SK-N-DZ (cell line): ENCODE results near the gene CTTN.

Experiments used
- DNase-seq: peaks from one replicate; pipeline ENCODE4 v3.0.0-alpha.2; 2015; ENCODE audit warnings: low spot score

The CTTN gene

DNA sequence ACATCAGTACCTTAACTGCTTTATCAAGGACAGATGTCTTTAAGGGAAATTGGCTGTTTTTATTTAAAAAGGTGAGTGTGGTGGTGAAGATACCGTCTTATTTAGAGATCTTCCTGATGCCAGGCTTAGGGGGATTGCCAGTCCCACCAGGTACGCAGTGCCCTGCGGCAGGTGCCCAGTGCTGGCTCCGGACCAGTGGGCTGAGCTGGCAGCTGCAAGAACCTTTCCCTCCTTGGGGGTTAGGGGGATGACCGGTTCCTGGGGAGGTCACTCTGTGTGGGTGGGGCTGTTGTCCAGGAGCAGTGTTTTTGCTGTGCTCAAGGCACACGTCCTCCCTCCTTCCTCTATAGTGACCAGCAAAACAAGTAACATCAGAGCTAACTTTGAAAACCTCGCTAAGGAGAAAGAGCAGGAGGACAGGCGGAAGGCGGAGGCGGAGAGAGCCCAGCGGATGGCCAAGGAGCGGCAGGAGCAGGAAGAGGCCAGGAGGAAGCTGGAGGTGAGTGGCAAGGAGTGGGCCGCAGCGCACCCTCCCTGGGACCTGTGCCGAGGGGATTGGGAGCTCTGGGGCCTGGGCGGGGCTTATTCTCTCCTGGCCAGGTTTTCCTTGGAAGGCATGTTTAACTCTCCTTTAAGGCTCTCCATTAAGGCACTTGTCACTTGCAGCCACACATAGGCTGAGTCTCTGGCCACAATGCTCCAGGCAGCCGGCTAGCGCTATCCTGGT is 30.5 kb downstream of the CTTN start:
- no peak for DNase-seq

DNA sequence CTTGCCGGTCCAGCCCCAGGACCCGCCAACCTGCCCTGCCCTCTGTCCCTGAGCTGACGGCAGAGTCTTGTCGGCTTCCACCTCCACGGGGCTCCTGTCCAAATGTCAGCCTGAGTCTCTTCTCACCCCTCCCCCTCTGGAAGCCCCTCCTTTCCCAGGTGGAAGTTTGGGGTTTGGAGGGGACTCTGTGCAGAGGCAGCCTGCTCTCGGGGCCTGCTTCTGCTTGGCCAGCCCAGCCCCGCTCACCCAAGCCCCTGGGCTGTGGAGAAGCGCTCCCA is 31.0 kb downstream of the CTTN start:
- DNase-seq = no peak

DNA sequence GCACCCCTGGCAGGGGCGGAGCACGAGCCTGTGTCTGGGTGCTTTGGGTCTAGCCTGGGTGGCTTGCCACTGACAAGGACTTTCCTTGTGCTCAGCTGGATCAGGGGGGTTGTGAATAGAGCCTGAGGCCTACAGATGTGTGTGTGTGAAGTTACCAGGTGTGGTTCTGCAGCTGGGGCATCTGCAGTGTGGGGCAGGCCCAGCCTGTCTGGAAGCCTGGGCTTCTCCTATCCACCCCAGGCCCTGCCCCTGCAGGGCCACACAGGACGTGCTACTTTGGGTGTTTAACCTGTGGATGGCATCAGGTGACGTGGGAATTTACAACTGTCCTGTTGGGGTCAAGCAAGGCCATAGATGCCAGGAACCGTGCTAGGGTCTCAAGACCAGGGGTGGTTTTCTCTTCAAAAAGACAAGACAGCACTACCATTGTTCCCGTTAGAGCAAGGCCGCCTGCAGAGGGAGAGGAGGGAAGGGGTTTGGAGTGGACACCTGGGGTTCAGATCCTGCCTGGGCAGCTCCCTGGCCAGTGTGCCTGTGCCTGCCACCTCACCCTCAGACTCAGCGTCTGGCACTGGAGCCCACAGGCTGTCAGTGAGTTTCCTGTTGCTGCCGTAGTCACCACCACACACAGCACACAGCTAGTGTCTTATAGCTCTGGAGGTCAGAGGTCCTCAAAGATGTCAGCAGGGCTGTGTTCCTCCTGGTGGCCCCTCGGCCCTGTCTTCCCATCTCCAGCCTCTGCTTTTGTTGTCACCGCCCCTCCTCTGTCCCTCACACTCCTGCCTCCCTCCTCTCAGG is 31.6 kb downstream of the CTTN start:
- DNase-seq = no peak

DNA sequence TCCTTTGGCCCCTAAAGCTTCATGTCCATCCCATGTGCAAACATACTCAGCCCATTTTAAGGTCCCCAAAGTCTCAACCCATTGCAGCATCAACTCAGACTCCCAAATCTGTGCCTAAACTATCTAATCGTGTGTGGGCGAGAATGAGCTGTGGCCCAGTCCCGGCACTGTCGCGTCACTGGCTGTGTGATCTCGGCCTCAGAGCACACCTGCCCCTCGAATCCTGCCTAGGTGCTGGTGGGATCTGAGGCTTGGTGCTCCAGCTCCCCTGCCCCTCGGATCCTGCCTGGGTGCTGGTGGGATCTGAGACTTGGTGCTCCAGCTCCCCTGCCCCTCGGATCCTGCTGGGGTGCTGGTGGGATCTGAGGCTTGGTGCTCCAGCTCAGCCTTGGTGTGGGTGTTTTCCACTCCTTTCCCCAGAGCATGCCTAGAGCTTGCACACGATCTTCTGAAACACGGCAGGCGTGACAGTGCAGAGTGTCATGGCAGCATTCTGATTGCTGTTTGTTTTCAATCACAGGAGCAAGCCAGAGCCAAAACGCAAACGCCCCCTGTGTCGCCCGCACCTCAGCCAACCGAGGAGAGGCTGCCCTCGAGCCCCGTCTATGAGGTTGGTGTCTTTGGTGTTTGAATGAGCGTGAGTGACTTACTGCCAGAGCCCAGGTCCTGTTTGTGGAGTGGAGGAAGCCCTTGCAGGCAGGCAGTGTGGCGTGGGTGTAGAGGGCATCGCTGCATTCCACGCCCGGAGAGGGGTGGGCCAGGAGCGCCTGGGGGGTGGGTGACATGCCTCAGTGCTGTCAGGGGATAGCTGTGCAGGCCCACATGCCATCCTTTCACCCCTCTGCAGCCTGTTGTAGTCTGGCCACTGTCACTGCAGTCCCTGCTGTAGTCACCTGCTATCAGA is 32.6 kb downstream of the CTTN start:
- no peak for DNase-seq

DNA sequence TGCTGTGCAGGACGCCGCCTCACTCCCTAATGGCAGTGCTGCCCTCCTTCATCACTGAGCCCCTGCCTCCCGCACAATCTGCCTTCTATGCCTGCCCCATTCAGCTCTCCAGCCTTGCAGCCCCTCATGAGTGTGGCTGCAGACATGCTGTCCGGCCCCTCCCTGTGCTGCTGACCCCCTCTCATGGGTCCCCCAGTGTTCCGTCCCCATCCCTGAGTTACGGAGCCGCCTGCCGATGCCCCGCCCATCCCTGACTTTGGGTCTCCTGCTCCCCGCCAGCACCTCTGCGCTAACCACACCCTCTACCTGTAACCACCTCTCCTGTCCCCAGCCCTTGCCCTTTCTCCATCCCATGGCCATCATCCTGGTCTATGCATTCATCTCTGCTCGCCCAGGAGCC is 33.3 kb downstream of the CTTN start:
- DNase-seq = no peak

DNA sequence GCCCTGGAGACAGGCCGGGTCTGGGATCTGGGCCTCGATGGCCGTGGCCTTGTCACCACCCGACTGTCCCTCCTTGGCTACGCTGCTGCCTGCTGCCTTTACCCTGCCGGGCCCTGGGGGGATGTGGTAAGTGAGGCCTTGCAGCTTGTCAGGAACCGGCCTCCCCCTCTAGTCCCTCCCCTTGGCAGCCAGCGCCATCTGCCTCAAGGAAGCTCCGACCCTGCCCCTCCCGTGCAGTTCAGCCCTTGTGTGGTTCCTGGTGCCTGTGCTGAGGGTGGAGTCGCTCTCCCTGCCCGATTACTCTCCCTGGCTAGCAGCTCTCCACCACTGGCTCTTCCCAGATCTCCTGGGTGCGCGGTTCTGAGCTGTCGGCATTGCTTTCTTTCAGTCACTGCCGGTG is 33.7 kb downstream of the CTTN start:
- no peak for DNase-seq

DNA sequence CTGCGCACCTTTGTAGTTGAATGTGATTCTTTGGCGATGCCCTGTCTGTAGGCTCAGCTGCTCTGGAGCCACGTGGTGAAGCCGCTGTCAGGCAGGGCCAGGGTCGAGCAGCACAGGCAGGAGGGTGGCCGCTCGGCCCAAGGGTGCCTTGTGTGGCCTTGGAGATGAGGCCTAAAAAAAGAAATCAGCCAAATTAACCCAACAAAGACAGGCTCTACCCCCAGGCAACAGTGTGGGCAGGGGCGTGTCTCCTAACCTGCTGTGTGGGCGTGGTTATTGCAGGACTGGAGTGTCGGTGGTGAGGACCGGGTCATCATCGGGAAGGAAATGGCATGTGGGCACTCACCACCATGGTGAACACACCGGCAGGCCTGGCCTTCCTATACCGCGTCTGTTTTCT is 34.3 kb downstream of the CTTN start:
- DNase-seq = no peak

DNA sequence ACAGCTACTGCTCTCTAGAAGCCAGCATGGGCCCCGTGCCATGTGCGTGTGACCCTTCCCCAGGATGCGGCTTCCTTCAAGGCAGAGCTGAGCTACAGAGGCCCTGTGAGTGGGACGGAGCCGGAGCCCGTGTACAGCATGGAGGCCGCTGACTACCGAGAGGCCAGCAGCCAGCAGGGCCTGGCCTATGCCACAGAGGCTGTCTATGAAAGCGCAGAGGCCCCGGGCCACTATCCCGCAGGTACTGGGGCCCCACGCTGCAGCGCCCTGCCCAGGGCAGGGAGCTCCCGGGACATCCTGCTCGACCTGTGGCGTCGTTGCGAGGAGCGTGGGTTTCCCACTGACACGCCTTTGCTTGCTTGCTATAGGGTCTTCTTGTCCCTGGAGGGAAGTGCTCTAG is 34.7 kb downstream of the CTTN start:
- DNase-seq = no peak

DNA sequence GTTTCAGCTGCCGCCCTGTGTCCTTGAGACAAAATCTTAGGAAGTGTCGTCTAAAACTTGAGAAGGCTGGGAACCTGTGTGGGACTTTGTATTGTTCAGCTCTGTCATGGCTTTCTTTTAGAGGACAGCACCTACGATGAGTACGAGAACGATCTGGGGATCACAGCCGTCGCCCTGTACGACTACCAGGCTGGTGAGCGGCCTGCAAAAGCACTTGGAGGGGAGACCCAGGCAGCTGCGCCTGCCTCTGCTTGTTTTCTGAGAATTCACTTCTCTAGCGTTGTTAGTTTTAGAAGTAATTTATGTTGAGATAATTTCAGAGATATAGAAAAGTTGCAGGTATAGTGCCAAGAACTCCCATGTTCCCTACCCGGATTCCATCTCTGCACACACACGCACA is 35.2 kb downstream of the CTTN start:
- DNase-seq = no peak

DNA sequence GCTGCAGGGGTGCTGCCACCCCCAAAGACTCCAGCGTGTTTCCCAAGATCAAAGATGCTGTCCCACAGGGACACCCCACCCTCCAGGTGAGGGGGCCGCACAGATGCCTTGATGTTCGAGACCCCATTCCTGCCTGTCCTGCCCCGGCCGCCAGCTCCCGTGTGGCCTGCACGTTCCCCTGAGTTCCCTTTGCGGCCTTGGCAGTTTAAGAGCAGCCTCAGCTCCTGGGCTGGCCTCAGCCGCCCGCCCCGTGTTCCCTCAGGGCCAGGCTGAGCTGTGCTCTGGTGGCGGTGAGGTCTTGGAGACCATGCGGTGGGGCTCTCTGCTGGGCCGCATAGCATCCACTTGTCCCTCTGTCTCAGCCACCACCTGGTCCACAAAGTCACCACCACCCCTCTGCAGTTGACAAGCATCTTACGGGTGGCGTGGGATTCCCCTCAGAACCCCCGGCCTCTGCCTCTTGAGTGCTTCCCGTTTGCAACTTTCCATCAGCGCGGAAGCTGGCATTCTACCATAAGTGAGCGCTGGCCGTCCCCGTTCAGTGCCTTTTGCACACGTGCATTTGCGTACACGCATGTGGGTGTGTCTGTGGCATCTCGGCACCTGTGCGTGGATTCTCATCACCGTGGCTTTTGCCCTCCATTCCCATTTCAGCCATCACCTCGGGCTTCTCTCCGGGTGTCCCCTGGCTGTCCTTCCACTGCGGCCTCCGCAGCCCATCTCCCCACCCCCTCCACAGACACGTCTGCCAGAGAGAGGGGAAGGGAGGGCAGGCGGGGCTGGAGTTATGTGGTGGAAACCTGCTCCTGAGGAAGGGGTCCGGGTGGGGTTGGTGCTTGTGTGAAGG is 35.9 kb downstream of the CTTN start:
- DNase-seq = no peak

DNA sequence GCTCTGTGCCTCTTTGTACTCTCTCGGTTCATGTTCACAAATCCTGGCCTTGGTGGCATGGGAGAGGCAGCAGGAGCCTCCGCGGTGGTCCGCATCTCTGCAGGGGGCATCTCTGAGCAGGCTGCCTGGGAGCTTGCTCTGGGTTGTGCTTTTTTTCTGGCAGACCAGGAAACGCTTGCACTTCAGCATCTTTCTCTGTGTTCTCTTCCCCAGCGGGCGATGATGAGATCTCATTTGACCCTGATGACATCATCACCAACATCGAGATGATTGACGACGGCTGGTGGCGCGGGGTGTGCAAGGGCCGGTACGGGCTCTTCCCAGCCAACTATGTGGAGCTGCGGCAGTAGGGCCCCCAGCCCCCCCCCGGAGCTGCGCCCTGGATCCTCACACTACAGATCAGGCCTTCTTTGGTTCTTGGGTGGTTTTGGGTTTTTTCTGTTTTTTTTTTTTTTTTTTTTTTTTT is 36.5 kb downstream of the CTTN start:
- no peak for DNase-seq

DNA sequence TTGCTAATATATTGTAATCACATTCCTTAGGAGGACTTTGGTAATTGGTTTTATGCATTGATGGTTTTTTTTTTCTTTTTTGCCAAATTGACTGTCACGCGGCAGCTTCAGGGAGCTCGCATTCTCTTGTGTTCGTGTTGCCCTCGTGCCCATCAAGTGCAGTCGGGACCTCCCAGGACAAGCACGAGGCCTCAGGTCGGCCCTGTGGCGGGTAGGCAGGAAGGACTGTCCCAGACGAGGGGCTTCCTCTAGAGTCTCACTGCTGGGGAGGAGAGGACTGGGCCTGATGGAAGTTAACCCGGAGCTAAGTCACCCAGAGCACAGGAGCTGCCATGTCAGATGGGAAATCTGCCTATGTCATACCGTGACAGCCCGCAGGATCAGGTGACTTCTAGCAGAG is 37.0 kb downstream of the CTTN start:
- no peak for DNase-seq

DNA sequence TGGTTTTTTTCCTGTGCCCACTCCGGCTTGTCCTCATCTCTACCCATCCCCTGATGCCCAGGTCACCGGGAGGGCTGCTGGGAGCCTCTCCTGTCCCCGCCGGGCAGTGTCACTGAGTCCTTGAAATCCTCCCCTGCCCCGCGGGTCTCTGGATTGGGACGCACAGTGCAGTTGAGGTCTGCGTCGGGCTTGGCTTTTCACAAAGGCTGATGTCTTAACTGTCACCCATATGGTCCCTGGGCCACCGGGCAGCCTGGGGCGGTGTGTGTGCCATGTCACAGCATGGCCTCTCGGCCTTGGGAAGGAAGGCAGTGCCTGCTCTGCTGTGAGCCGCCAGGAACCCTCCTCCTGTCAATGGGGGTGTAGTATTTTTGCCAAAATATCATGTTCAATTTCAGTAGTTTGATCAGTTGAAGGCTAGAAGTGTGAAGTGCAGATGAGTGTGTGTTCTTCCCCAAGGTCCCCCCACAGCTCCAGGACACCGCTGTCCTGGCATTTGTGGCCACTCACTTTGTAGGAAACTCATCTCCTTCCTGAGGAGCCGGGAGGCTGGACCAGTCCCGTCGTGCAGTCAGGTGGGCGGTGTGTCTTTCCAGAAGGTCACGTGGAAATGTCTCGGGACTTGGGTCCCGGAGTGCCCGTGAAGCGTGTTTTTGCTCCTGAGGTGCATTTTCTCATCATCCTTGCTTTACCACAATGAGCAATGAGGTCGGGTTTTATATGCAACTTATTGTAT is 37.6 kb downstream of the CTTN start:
- DNase-seq = no peak

DNA sequence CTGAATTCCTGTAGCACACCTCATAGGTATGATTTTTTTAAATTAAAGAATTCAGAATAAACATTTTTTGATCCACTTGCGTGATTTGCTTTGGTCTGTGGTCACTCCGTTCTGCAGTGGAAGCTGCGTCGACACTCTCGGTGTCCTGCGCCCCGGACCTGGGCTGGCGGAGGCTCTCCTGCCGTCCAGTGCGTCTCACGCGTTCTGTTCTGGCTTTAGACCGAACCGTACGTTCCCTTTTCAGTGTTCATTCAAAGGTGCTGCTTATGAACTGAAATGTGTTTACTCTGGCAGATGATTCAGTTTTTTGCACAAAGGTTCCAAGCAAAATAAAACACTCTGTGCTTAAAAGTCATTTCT is 38.2 kb downstream of the CTTN start:
- DNase-seq = no peak

DNA sequence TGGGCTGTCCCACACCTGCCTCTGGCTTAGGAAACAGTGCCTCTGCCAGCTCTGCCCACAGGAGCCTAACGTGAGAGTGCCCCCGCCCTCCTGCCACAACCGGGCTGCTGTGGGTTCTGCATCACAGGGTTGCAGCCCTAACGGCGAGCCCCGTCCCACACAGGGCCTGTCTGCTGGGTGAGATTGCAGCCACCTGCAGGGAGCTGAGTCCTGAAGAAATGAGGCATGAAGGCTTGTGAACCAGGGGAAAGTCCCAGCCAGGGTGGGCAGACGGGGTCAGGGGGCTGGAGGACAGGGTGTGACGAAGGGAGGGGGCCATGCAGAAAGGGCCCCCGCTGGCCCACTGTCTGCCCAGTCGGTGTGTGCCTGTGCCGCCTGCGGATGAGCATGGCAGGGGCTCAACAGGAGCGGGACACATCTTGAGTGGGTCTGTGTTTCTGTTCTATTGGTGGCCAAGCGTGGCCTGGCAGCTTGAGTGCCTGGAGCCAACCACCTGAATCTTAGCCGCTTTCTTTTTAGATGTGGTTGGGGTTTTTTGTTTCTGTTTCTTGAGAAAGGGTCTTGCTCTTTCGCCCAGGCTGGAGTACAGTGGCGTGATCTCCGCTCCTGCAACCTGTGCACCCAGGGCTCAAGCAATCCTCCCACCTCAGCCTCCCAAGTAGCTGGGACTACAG is 38.9 kb downstream of the CTTN start:
- no peak for DNase-seq

DNA sequence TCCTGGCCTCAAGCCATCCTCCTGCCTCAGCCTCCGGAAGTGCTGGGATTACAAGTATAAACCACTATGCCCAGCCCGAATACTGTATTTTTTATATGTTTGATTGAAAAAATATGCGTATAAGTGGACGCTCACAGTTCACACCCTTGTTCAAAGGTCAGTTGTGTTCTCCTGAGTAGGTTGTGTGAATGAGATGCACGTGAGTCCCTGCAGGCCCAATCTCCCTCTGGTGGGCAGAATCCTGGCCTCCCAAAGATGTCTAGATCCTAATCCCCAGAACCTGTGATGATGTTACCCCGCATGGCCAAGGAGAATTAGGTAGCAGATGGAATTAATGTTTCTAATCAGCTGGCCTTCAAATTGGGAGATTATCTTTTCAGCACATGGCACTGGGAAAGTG is 41.9 kb downstream of the CTTN start:
- DNase-seq = no peak

DNA sequence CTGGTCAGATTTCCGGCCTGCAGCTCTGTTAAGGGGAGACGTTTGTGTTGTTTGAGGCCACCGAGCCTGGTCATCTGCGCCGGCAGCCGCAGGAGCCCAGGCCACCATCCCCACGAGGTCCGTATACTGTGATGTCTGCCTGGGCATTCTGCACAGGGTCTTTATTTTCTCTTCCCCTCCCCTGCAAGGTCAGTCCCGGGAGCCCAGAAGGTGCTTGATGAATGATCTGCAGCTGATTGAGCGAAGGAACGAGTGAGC is 45.4 kb downstream of the CTTN start:
- no peak for DNase-seq

DNA sequence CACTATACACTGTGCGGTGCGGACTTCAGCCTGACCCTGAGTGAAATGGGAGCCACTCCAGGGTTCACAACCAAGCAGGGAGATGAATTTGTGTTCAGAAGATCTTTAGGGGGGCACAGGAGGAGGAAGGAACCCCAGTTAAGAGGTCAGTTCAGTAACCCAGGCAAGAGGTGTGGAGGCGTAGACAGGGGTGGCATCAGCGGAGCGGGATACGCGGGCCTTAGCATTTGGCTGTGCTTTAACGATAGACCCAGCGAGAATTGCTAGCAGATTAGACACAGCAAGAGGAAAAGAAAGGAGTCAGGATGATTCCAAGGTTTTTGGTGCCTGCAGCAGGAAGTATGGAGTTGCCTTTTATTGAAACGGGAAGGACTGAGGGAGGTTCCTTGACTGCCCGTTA is 46.8 kb downstream of the CTTN start:
- DNase-seq = no peak

DNA sequence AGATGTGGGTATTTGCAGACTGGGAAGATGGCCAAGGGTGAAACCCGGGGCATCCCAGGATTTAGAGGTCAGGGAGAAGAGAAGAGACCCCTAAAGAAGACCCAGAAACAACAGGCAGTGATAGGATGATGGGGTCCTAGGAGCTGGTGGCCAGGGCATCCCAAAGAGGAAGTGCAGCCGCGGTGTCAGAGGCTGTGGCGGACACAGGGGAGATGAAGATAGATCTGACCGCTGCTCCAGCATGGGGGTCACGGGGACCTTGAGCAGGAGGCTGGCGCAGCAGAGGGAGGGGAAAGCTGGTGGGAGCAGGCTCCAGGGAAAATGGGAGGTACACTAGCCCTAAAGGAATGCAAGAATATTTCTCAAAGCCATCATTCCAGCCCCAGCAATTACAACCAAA is 47.3 kb downstream of the CTTN start:
- no peak for DNase-seq

DNA sequence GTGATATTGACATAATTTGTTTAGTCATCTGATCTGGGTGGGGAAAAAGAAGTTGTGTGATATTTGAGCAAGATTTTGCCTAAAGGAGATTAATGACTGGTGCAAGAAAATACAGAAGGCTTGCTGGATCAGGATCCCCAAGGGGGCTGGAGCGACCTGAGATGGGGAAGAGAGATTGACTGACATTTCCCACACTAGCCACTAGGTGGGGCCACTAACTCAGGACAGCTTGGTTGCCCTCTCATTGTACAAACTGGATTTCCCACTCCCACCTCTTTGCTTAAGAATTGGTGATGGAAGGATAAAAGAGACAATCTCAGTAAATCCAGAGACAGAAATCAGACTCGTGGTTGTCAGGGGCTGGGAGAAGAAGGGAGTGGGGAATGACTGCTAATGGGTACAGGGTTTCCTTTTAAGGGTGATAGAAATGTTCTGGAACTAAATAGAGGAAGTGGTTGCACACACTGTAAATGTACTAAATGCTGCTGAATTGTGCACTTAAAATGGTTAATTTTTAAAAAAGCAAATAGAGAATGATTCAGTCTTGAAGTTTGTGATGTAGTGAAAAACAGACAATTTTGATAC is 50.7 kb downstream of the CTTN start:
- DNase-seq = no peak
